ENCODE measurements around the gene JAZF1.

The JAZF1 gene

GRCh38 chr7:28149291-28150101 is 31.1 kb downstream of the JAZF1 start:
- no peak for DNase-seq
- in situ Hi-C loops (cut with HindIII; ENCODE audit: low pct_ligation_motif_present, low pct_unique_long_range_greater_than_20kb, low sequenced_read_pairs) = no loop called here

- no peak for DNase-seq
- in situ Hi-C loops (cut with HindIII; ENCODE audit: low pct_ligation_motif_present, low pct_unique_long_range_greater_than_20kb, low sequenced_read_pairs) = no loop called here
Observed at GRCh38 chr7:28145931-28146330, 34.7 kb downstream of the JAZF1 start.

GRCh38 chr7:28145090-28145626 is 35.4 kb downstream of the JAZF1 start:
- in situ Hi-C loops (cut with HindIII; ENCODE audit: low pct_ligation_motif_present, low pct_unique_long_range_greater_than_20kb, low sequenced_read_pairs) = no loop called here

GRCh38 chr7:28144266-28144665 is 36.3 kb downstream of the JAZF1 start:
- in situ Hi-C loops (cut with HindIII; ENCODE audit: low pct_ligation_motif_present, low pct_unique_long_range_greater_than_20kb, low sequenced_read_pairs) = no loop called here
- DNase-seq = no peak

More at GRCh38 chr7:28145090-28145626, 35.4 kb downstream of the JAZF1 start:
- no peak for DNase-seq

GRCh38 chr7:28142650-28143049 is 37.9 kb downstream of the JAZF1 start:
- in situ Hi-C loops (cut with HindIII; ENCODE audit: low pct_ligation_motif_present, low pct_unique_long_range_greater_than_20kb, low sequenced_read_pairs) = no loop called here
- no peak for DNase-seq

GRCh38 chr7:28140979-28141378 is 39.6 kb downstream of the JAZF1 start:
- in situ Hi-C loops (cut with HindIII; ENCODE audit: low pct_ligation_motif_present, low pct_unique_long_range_greater_than_20kb, low sequenced_read_pairs) = no loop called here
- DNase-seq = no peak

- in situ Hi-C loops (cut with HindIII; ENCODE audit: low pct_ligation_motif_present, low pct_unique_long_range_greater_than_20kb, low sequenced_read_pairs) = no loop called here
- no peak for DNase-seq
Observed at GRCh38 chr7:28138837-28139236, 41.8 kb downstream of the JAZF1 start.

GRCh38 chr7:28137463-28137862 is 43.1 kb downstream of the JAZF1 start:
- in situ Hi-C loops (cut with HindIII; ENCODE audit: low pct_ligation_motif_present, low pct_unique_long_range_greater_than_20kb, low sequenced_read_pairs) = no loop called here
- no peak for DNase-seq

- DNase-seq = no peak
- in situ Hi-C loops (cut with HindIII; ENCODE audit: low pct_ligation_motif_present, low pct_unique_long_range_greater_than_20kb, low sequenced_read_pairs) = no loop called here
Observed at GRCh38 chr7:28136885-28137284, 43.7 kb downstream of the JAZF1 start.

GRCh38 chr7:28136420-28136819 is 44.2 kb downstream of the JAZF1 start:
- DNase-seq = no peak
- in situ Hi-C loops (cut with HindIII; ENCODE audit: low pct_ligation_motif_present, low pct_unique_long_range_greater_than_20kb, low sequenced_read_pairs) = no loop called here

GRCh38 chr7:28135760-28136159 is 44.8 kb downstream of the JAZF1 start:
- DNase-seq = no peak
- in situ Hi-C loops (cut with HindIII; ENCODE audit: low pct_ligation_motif_present, low pct_unique_long_range_greater_than_20kb, low sequenced_read_pairs) = no loop called here

GRCh38 chr7:28135315-28135714 is 45.3 kb downstream of the JAZF1 start:
- in situ Hi-C loops (cut with HindIII; ENCODE audit: low pct_ligation_motif_present, low pct_unique_long_range_greater_than_20kb, low sequenced_read_pairs) = no loop called here
- DNase-seq = no peak

GRCh38 chr7:28133872-28134271 is 46.7 kb downstream of the JAZF1 start:
- in situ Hi-C loops (cut with HindIII; ENCODE audit: low pct_ligation_motif_present, low pct_unique_long_range_greater_than_20kb, low sequenced_read_pairs) = no loop called here
- no peak for DNase-seq

- no peak for DNase-seq
Observed at GRCh38 chr7:28132959-28133870, 47.4 kb downstream of the JAZF1 start.

GRCh38 chr7:28130277-28130676 is 50.3 kb downstream of the JAZF1 start:
- in situ Hi-C loops (cut with HindIII; ENCODE audit: low pct_ligation_motif_present, low pct_unique_long_range_greater_than_20kb, low sequenced_read_pairs) = no loop called here
- DNase-seq = no peak

More at GRCh38 chr7:28132959-28133870, 47.4 kb downstream of the JAZF1 start:
- in situ Hi-C loops (cut with HindIII; ENCODE audit: low pct_ligation_motif_present, low pct_unique_long_range_greater_than_20kb, low sequenced_read_pairs) = no loop called here

GRCh38 chr7:28128608-28129007 is 52.0 kb downstream of the JAZF1 start:
- DNase-seq = no peak
- in situ Hi-C loops (cut with HindIII; ENCODE audit: low pct_ligation_motif_present, low pct_unique_long_range_greater_than_20kb, low sequenced_read_pairs) = no loop called here

GRCh38 chr7:28126410-28127041 is 54.1 kb downstream of the JAZF1 start:
- in situ Hi-C loops (cut with HindIII; ENCODE audit: low pct_ligation_motif_present, low pct_unique_long_range_greater_than_20kb, low sequenced_read_pairs) = no loop called here
- DNase-seq = no peak

- no peak for DNase-seq
- in situ Hi-C loops (cut with HindIII; ENCODE audit: low pct_ligation_motif_present, low pct_unique_long_range_greater_than_20kb, low sequenced_read_pairs) = no loop called here
Observed at GRCh38 chr7:28125431-28126409, 54.9 kb downstream of the JAZF1 start.

Data from ACHN (cell line).